Gastrocnemius medialis (tissue), 4 donors: ENCODE data around the gene NCCRP1. TPM values are rescaled to one million over a fixed set of nuclear protein-coding genes. Genes with fewer than 3 reads are reported as not detected.

ENCODE experiments used
- ATAC-seq, 2 donors: fragments of 150-250 bp; one replicate each; pipeline ENCODE4 v1.9.1; 2016
- DNase-seq, 2 donors: peaks; one replicate each; pipeline ENCODE4 v3.0.0-alpha.2; 2019
- H3K27ac ChIP-seq, 4 donors: fragments of 200-600 bp; sonication (generic); 1 replicate in 1 of 4; 2 replicates in 3 of 4; pipeline ENCODE4 v1.5.1; 2016 to 2018; ENCODE audit warnings: mild to moderate bottlenecking in 2 of 4, moderate library complexity in 1 of 4
- H3K27me3 ChIP-seq, 3 donors: fragments of 200-600 bp; sonication (generic) in 2 of 3; 1 replicate in 1 of 3; 2 replicates in 2 of 3; pipeline versions ENCODE4 v1.5.1 to v1.6.0; 2016 to 2019; ENCODE audit warnings: mild to moderate bottlenecking in 1 of 3, moderate library complexity in 1 of 3
- H3K36me3 ChIP-seq, 2 donors: fragments of 200-600 bp; sonication (generic) in 1 of 2; one replicate each; pipeline ENCODE4 v1.5.1; 2017 to 2018
- H3K4me1 ChIP-seq, 2 donors: fragments of 200-600 bp; sonication (generic) in 1 of 2; one replicate each; pipeline ENCODE4 v1.5.1; 2016 to 2017; ENCODE audit warnings: mild to moderate bottlenecking in 2 of 2
- H3K4me3 ChIP-seq, 4 donors: fragments of 200-600 bp; sonication (generic) in 3 of 4; 1 replicate in 1 of 4; 2 replicates in 3 of 4; pipeline ENCODE4 v1.5.1; 2016 to 2019; ENCODE audit warnings: mild to moderate bottlenecking in 2 of 4
- H3K9me3 ChIP-seq, 3 donors: fragments of 200-600 bp; sonication (generic) in 2 of 3; 1 replicate in 1 of 3; 2 replicates in 2 of 3; pipeline ENCODE4 v1.5.1; 2016 to 2019
- POLR2A ChIP-seq, 2 donors: fragments of 450-650 bp; IDR thresholded peaks; one replicate each; pipeline ENCODE4 v1.6.1; 2017; ENCODE audit warnings: antibody characterized with exemption in 2 of 2, mild to moderate bottlenecking in 2 of 2, moderate library complexity in 2 of 2
- in situ Hi-C, 4 donors: fragments of 200-750 bp; cut with MboI; loops; one replicate each; pipeline versions ENCODE4 v1.15.0 to v1.8.0; 2017; ENCODE audit warnings: low sequenced_read_pairs in 4 of 4
- intact Hi-C: fragments of 100-400 bp; cut with DNase I; formaldehyde crosslinking; loops from one replicate; pipeline ENCODE4 v1.15.1; 2023; ENCODE audit warnings: low total_unique reads
- total RNA-seq, 4 donors: library from RNA; depleted of rRNA; stranded (reverse); fragments of >200 nt; gene quantifications; one replicate each; pipeline versions ENCODE4 v1.1.0 to v1.2.3, GENCODE V29; 2016
- TF ChIP-seq, protein P1 (sequence below), 5 experiments: fragments of 450-650 bp in 3 of 5; fragments of 200-600 bp in 2 of 5; sonication (generic) in 2 of 5; IDR thresholded peaks in 4 of 5; conservative IDR thresholded peaks in 1 of 5; 1 replicate in 4 of 5; 2 replicates in 1 of 5; pipeline ENCODE4 v1.5.1; 2016 to 2019; ENCODE audit warnings: antibody characterized with exemption in 5 of 5, mild to moderate bottlenecking in 3 of 5, moderate library complexity in 3 of 5

Gene NCCRP1
- total RNA-seq, 4 donors from 2014 or later = not detected

DNA sequence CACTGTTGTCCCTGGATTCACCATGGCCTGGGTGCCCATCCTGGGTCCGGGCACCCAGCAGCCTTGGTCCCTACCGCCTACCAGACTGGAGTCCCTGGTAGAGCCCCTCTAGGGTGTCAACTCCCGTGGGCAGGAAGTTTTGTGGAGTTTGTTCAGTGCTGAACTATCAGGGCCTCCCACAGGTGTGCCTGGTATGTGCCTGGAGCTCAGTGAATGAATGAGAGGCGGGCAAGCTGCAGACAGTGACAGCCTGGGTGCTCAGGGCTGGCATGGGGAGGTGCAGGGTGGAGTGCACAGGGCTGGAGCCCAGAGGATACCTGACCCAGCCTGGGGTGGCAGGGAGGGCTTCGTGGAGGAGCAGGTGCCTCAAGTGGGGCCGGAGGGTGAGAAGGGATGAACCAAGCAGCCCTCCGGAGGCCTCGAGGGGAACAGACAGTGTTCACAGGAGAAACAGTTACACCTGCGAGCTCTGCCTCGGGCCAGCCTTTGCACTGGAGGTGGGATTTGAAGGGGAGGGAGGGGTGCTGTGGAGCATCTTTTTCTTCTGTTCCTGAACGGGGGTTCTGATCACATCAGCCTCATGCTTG, 41.6 kb upstream of the NCCRP1 start:
- intact Hi-C loops (no loop called here), in situ Hi-C loops (no loop called here)
- no peak for TF ChIP-seq POLR2A (IDR thresholded peaks at IDR 0.05)
- TF ChIP-seq, protein P1, sequence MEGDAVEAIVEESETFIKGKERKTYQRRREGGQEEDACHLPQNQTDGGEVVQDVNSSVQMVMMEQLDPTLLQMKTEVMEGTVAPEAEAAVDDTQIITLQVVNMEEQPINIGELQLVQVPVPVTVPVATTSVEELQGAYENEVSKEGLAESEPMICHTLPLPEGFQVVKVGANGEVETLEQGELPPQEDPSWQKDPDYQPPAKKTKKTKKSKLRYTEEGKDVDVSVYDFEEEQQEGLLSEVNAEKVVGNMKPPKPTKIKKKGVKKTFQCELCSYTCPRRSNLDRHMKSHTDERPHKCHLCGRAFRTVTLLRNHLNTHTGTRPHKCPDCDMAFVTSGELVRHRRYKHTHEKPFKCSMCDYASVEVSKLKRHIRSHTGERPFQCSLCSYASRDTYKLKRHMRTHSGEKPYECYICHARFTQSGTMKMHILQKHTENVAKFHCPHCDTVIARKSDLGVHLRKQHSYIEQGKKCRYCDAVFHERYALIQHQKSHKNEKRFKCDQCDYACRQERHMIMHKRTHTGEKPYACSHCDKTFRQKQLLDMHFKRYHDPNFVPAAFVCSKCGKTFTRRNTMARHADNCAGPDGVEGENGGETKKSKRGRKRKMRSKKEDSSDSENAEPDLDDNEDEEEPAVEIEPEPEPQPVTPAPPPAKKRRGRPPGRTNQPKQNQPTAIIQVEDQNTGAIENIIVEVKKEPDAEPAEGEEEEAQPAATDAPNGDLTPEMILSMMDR (IDR thresholded peaks at IDR 0.05 in 4 of 5, conservative IDR thresholded peaks at IDR 0.05 in 1 of 5) = no peak
- H3K27me3 ChIP-seq = no peaks in the 10 kb centered on the region
- no peaks in the 10 kb centered on the region for H3K36me3 ChIP-seq
- DNase-seq = no peak
- H3K4me3 ChIP-seq = no peak overlapping the region
- no peaks in the 10 kb centered on the region for H3K9me3 ChIP-seq
- no peaks in the 10 kb centered on the region for H3K4me1 ChIP-seq
- H3K27ac ChIP-seq = no peak overlapping the region
- ATAC-seq = no peak

DNA sequence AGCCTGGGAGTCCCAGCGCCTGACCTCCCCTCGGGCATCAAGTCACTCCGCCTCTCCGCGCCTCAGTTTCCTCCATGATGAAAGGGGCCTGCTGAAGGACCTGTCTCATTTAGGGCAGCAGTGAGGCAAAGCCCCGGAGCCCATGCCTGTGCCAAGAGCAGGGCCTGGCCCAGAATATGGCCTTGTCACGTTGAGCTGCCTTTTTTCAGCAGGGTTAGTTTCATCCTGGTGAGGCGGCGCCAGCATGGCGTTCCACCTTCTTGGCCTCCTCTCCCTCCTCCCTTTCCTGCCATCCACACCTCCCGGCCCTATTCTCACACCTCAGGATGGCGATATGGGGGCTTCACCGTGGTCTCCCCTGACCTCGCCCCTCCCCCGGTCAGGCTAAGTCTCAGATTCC, 41.0 kb upstream of the NCCRP1 start:
- no peaks in the 10 kb centered on the region for H3K27me3 ChIP-seq
- no peak overlapping the region for H3K27ac ChIP-seq
- TF ChIP-seq POLR2A (IDR thresholded peaks at IDR 0.05) = no peak
- TF ChIP-seq, protein P1 (IDR thresholded peaks at IDR 0.05 in 4 of 5, conservative IDR thresholded peaks at IDR 0.05 in 1 of 5) = no peak
- in situ Hi-C loops (no loop called here), intact Hi-C loops (no loop called here)
- ATAC-seq (no peak), DNase-seq (no peak)
- H3K36me3 ChIP-seq = no peaks in the 10 kb centered on the region
- no peaks in the 10 kb centered on the region for H3K4me1 ChIP-seq
- H3K9me3 ChIP-seq = no peaks in the 10 kb centered on the region
- no peak overlapping the region for H3K4me3 ChIP-seq

DNA sequence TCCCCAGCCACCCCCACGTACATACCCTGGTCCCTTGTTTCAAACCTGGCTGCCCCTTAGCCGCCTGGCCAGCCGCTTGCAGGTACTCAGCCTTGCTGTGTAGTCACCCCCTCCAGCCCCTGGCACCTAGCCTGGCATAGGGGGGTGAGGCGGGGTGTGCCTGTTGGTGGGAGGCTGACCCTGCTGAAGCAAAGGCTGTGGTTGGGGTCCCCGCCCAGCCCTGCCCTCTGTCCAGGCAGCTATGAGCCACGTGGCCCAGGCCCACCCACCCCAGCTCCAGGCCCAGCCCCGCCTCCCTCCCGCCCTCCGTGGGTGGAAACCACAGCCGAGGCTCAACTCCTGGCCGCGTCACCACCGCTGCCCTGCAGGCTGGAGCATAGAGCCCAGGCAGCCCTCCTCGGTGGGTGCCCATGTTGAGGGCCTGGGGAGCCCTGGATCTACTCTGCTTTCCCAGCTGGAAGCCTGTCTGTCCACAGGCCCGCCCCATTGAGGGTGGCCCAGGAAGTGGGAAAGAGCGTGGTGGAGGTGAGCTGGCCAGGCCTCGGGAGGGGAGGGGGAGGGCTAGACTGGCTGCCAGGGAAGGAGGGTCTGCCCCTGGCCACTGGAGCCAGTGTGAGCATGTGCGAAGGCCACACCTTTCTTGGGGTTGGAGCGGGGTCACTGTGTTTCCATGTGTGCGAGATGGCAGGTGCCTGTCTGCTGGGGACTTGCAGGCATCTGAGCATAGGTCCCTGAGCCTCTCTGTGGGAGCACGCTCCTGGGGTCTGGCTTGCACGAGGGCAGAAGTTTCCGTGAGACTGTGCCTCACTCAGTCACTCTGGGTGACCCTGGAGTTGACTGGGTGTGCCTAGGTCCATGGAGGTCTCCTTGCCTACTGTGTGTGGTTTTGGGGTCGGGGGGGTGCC, 40.2 kb upstream of the NCCRP1 start:
- in situ Hi-C loops = no loop called here
- ATAC-seq = no peak

DNA sequence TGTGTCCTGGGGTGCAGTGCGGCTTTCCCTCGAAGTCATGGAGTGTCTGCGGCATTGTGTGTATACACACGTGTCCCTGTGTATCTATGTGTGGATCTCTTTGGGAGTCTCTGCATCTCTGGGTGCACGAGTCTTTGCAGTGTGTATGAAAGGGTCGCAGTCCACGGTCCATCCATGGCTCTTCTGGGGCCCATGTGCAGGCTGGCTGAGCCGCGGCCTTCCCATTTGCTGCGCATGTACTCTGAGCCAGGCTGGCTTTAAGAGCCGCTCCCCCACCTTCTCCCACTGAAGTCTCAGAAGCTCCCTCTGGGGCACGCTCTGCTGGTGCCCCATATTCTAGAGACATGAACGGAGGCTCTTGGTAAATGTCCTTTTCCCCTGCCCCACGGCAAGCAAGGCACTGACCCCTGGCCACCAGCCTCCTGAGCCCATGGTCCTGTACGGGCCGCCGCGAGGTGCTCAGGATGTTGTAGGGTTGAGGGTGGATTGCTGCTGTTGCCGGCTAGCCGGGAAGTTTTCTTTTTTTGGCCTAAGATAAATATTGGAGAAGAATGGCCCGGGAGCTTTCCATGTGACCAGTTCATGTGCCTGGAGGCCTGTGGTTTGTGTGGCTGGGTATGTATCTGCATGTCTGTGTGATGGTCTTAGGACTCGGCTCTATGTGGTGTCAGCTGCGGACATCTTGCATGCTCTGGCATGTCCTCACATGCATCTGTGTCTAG, 39.3 kb upstream of the NCCRP1 start:
- ATAC-seq (no peak), DNase-seq (no peak)
- no peaks in the 10 kb centered on the region for H3K36me3 ChIP-seq
- in situ Hi-C loops = no loop called here
- H3K4me3 ChIP-seq = no peak overlapping the region
- TF ChIP-seq POLR2A (IDR thresholded peaks at IDR 0.05) = no peak
- TF ChIP-seq, protein P1 (IDR thresholded peaks at IDR 0.05 in 4 of 5, conservative IDR thresholded peaks at IDR 0.05 in 1 of 5) = no peak
- H3K9me3 ChIP-seq = no peaks in the 10 kb centered on the region
- no peaks in the 10 kb centered on the region for H3K4me1 ChIP-seq
- intact Hi-C loops = no loop called here
- H3K27ac ChIP-seq = no peak overlapping the region
- no peaks in the 10 kb centered on the region for H3K27me3 ChIP-seq

More for the DNA sequence above, 40.2 kb upstream of the NCCRP1 start:
- no peaks in the 10 kb centered on the region for H3K9me3 ChIP-seq
- H3K4me3 ChIP-seq = no peak overlapping the region
- no peaks in the 10 kb centered on the region for H3K27me3 ChIP-seq
- no peaks in the 10 kb centered on the region for H3K4me1 ChIP-seq
- no peaks in the 10 kb centered on the region for H3K36me3 ChIP-seq
- TF ChIP-seq POLR2A (IDR thresholded peaks at IDR 0.05) = no peak
- TF ChIP-seq, protein P1 (IDR thresholded peaks at IDR 0.05 in 4 of 5, conservative IDR thresholded peaks at IDR 0.05 in 1 of 5) = no peak
- intact Hi-C loops = no loop called here
- no peak for DNase-seq
- H3K27ac ChIP-seq = no peak overlapping the region
